ENCODE data around the gene LSM12. TPM values are rescaled to one million over a fixed set of nuclear protein-coding genes. Genes with fewer than 3 reads are reported as not detected.
"Not testable (repeated sequence)": the region's sequence is repeated elsewhere in the genome, so short reads cannot be mapped to it uniquely, and the experiment has no call there.

Gene LSM12
- total RNA-seq, 2 donors from 2014 or later: 14.8 to 19.4 TPM

DNA sequence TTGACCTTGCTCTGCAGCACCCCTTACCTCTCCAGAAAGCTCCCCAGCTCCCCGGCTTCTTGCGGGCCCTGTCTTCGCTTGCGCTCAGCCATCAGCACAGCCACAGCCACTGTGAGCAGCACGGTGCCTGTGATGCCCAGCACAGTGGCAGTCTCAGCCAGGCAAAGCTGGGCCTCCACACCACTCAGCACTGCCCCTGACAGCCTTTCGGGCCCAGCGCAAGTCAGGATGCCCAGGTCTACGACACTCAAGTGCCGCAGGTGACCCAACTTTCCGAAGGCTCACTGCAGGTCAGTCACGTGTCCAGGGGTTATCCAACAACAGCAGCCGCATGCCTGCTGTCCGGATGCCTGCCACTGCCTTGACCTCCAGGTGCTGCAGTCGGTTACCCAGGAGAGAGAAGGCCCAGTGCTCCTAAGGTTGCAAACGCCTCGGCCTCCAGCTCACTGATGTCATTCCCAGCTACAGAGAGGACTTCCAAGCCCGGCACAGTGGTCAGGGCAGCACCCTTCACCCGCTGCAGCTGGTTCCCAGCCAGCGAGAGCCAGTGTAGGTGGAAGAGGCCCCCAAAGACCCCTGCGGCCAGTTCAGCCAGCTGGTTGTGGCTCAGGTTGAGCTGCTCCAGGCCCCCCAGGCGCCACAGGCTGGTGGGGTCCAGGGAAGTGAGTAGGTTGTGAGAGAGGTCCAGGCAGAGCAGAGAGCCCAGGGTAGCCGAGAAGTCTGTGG, 42.8 kb downstream of the LSM12 start:
- DNase-seq (no peak), ATAC-seq (no peak)
- H3K4me1 ChIP-seq: no peaks in the 10 kb centered on the region
- 88 to 91% methylated on average over 4 to 19 of the region's 22 CpGs for WGBS, 2 donors
- H3K9me3 ChIP-seq: no peaks in the 10 kb centered on the region
- TF ChIP-seq POLR2A (IDR thresholded peaks at IDR 0.05): no peak
- no peak for TF ChIP-seq CTCF (IDR thresholded peaks at IDR 0.05)
- H3K4me3 ChIP-seq: no peak overlapping the region
- H3K27me3 ChIP-seq: no peaks in the 10 kb centered on the region
- intact Hi-C loops (cut with DNase I): no loop called here
- no peak overlapping the region for H3K27ac ChIP-seq
- no peaks in the 10 kb centered on the region for H3K36me3 ChIP-seq (replicated peaks in 1 of 2; ENCODE audit: insufficient read depth in 1 of 2, low read depth in 2 of 2)

DNA sequence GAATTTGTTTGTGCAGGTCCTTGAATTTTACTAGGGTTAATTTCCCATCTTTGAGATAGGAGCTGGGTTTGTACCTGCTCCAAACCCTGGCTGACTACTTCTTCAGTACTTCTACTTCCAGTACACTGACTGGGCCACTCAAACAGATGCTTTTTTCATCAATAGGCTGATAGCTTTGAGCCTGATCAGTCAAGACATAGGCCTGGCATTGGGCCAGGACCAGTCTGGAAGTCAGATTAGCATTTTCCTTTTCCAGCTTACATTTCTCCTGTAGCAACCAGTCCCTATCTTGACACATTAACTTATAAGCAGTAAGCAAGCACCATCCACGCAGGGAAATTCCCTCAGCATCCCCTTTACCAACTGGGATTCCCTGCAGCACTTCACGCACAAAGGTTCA, 44.2 kb downstream of the LSM12 start:
- WGBS, 2 donors: 81 to 83% methylated on average over 2 of the region's 2 CpGs
- H3K27ac ChIP-seq: no peak overlapping the region
- TF ChIP-seq CTCF (IDR thresholded peaks at IDR 0.05) (no peak), POLR2A (IDR thresholded peaks at IDR 0.05) (no peak)
- ATAC-seq (no peak), DNase-seq (no peak)
- no peaks in the 10 kb centered on the region for H3K36me3 ChIP-seq (replicated peaks in 1 of 2; ENCODE audit: insufficient read depth in 1 of 2, low read depth in 2 of 2)
- no peak overlapping the region for H3K4me3 ChIP-seq
- H3K27me3 ChIP-seq: no peaks in the 10 kb centered on the region
- H3K4me1 ChIP-seq: no peaks in the 10 kb centered on the region
- intact Hi-C loops (cut with DNase I): no loop called here
- H3K9me3 ChIP-seq: no peaks in the 10 kb centered on the region

DNA sequence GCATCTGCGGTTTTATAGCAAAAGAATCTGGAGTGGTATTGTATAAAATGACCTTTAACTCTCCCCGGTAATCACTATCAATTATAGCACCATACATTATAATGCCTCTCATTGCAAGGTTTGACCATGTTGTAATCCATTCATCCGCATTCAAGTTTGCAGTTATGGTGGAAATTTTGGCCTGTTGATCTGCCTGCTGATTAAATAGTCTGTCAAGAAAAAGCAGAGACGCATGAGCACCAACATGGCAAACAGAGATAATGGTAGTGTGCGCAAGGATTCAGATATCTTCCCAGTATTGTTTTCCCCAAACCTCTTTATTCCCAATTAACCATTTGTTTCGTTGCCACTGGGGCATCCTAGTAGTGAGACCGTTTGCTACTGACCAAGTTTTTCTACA, 45.2 kb downstream of the LSM12 start:
- H3K27ac ChIP-seq; H3K4me3 ChIP-seq; H3K36me3 ChIP-seq (replicated peaks in 1 of 2; ENCODE audit: insufficient read depth in 1 of 2, low read depth in 2 of 2); H3K4me1 ChIP-seq; DNase-seq; intact Hi-C loops (cut with DNase I); H3K27me3 ChIP-seq; H3K9me3 ChIP-seq; ATAC-seq: not testable (repeated sequence)
- WGBS, 2 donors: 90 to 94% methylated on average over 7 of the region's 7 CpGs

- Histone ChIP-seq H3K27ac (peak within 1 kb of the TSS in 2 of 4 donors; percentile 64 to 70), H3K9me3 (no peaks in the 10 kb centered on the region), H3K4me1 (peaks cover 18% of the 10 kb centered on the region), H3K4me3 (peak within 1 kb of the TSS; percentile 72 to 96), H3K27me3 (no peaks in the 10 kb centered on the region), H3K36me3 (replicated peaks in 1 of 2; ENCODE audit: insufficient read depth in 1 of 2, low read depth in 2 of 2) (no peaks in the 10 kb centered on the region)
- intact Hi-C loops (cut with DNase I): no loop called here
- DNase-seq (peak; percentile 91 to 93 (median 92)), ATAC-seq (peak; percentile 97)
- 0% methylated on average over 20 to 43 of the region's 43 CpGs for WGBS, 2 donors
- TF ChIP-seq POLR2A (IDR thresholded peaks at IDR 0.05): peak in 2 of 3 donors; percentile 58 to 65
- peak in 1 of 7 experiments; percentile 21 for TF ChIP-seq CTCF (IDR thresholded peaks at IDR 0.05)
Measured at GRCh38 chr17:44014437-44015172, 51.9 kb downstream of the LSM12 start, which contains the start of gene TMEM101. TSS of gene TMEM101 (minus strand) at chr17:44014963. CDS start at chr17:44014952, 11 bp downstream.

DNA sequence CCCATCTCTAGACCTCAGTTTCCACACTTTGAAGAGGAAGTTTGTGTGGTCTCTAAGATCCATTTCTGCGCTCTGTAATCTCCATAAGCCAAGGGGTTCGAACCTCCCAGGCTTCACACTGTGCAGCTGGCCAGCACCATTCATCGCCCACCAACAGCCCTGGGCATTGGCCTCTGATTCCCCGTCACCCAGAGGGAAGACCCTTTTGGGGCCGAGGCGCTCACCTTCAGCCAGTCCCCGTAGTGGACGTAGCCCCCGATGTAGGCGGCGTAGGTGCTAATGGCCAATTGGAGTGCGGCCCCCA, 52.4 kb downstream of the LSM12 start:
- DNase-seq (no peak), ATAC-seq (no peak)
- 9 to 14% methylated on average over 4 to 12 of the region's 12 CpGs for WGBS, 2 donors
- H3K36me3 ChIP-seq (replicated peaks in 1 of 2; ENCODE audit: insufficient read depth in 1 of 2, low read depth in 2 of 2): no peaks in the 10 kb centered on the region
- TF ChIP-seq POLR2A (IDR thresholded peaks at IDR 0.05) (no peak), CTCF (IDR thresholded peaks at IDR 0.05) (no peak)
- peaks cover 18% of the 10 kb centered on the region for H3K4me1 ChIP-seq
- no peaks in the 10 kb centered on the region for H3K27me3 ChIP-seq
- peak overlapping the region in 1 of 4 donors; percentile 70 for H3K27ac ChIP-seq
- intact Hi-C loops (cut with DNase I): no loop called here
- no peaks in the 10 kb centered on the region for H3K9me3 ChIP-seq
- H3K4me3 ChIP-seq: peak overlapping the region; percentile 72 to 96
